GM10248 (cell line): ENCODE measurements around the gene SLC29A3.

ENCODE experiments used
- CTCF ChIA-PET: fragments of 300-600 bp; sonication (Branson Sonifier 250); formaldehyde crosslinking; extraction: SDS; loops from one replicate; lab custom pipeline; 2021; ENCODE audit warnings: antibody characterized with exemption; lab: Yijun Ruan, JAX
- POLR2A ChIA-PET: fragments of 350-650 bp; sonication (Branson Sonifier 250); formaldehyde crosslinking; extraction: SDS; loops from one replicate; lab custom pipeline; 2020; ENCODE audit warnings: antibody characterized with exemption; lab: Yijun Ruan, JAX
- DNase-seq: peaks from one replicate; pipeline ENCODE4 v3.0.0; 2012; ENCODE audit errors: extremely low spot score
- TF ChIP-seq, protein P1 (sequence below): IDR thresholded peaks from 2 replicates; pipeline ENCODE4 v1.5.1; 2012; ENCODE audit warnings: mild to moderate bottlenecking, low read depth; ENCODE audit errors: extremely low read depth, missing control alignments, control extremely low read depth

Gene SLC29A3

DNA sequence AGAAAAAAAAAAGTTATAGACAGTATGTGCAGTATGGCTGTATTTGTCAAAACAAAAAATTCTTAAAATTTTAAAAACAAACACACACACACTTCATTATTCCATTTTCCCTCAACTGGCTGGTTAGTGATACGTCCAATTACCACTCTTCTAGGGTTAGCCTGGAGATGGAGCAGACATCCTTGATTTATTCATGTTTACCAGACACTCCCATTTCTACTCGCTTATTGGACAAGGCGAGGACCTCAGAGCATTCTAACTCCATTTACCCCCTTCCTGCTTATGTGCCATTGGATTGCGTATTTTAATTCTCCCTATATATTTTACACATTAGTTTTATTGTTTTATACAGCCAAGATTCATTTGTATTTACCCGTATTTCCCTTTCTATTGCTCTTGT is 69.1 kb downstream of the SLC29A3 start:
- DNase-seq, result no peak
- CTCF ChIA-PET, result interaction anchor here (1.4 to 3.2 kb wide), 2 partner anchors 15 to 181 kb away, joined by 4 to 16 read pairs; no protein-coding TSS in a partner anchor
- TF ChIP-seq, protein P1, sequence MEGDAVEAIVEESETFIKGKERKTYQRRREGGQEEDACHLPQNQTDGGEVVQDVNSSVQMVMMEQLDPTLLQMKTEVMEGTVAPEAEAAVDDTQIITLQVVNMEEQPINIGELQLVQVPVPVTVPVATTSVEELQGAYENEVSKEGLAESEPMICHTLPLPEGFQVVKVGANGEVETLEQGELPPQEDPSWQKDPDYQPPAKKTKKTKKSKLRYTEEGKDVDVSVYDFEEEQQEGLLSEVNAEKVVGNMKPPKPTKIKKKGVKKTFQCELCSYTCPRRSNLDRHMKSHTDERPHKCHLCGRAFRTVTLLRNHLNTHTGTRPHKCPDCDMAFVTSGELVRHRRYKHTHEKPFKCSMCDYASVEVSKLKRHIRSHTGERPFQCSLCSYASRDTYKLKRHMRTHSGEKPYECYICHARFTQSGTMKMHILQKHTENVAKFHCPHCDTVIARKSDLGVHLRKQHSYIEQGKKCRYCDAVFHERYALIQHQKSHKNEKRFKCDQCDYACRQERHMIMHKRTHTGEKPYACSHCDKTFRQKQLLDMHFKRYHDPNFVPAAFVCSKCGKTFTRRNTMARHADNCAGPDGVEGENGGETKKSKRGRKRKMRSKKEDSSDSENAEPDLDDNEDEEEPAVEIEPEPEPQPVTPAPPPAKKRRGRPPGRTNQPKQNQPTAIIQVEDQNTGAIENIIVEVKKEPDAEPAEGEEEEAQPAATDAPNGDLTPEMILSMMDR, result no peak
- POLR2A ChIA-PET, result no interaction called here

GRCh38 chr10:71388583-71389310 is 69.7 kb downstream of the SLC29A3 start:
- TF ChIP-seq, protein P1, result no peak
- POLR2A ChIA-PET, result no interaction called here
- CTCF ChIA-PET, result interaction anchor here (1.1 to 3.2 kb wide), 2 partner anchors 10 to 181 kb away, joined by 3 to 16 read pairs; no protein-coding TSS in a partner anchor
- no peak for DNase-seq

DNA sequence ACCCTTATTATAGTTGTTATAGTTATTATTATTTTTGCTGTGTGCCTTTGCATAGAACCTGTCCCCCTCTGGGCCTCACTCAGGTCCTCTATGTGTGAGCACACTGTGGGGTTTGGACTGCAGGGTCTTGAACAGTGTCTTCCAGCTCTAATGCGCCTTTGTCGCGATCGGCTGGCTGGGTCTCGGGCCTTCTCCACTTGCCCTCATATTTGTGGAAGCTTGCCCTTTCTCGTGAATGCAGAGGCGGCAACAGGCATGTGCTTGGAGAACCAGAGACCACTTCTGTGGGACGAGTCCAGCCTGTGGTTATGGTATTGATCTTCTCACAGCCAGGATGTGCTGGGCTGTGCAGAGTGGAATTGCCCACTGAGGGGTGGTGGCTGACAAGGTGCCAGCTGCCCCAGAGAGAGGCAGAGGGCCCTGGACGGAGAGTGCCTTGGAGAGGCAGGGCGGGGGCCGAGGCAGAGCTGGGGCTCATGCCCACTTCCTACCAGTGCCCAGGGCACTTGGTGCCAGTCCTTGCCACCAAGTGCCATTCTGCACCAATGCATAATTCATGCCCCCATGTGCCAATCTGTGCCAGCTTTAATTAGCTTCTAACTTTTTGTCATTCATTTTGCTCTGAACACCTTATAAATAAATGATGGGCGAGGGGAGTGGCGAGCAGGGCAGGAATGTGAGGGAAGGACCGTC is 70.9 kb downstream of the SLC29A3 start:
- ChIA-PET POLR2A (no interaction called here), CTCF (interaction anchor here (1.1 to 3.2 kb wide), 3 partner anchors 11 to 318 kb away, joined by 3 to 16 read pairs (median 5); no protein-coding TSS in a partner anchor)
- no peak for DNase-seq
- TF ChIP-seq, protein P1, result no peak

DNA sequence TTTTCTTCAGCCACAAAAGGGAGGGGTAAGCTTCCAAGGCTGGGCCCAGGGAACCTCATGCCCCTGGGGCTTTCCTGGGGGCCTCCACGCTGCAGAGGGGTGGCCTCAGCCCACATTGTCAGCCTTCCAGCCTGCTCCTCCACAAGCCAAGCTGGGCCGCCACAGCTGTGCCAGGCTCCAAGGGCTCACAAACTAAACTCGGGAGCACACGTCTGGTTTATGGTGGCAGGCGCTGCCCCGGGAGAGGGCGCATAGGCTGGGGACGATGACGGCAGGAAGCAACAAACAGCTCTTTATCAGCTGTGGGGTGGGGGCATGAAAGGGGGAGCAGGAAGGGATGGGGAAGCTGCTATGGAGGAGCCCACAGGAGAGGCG is 71.4 kb downstream of the SLC29A3 start:
- POLR2A ChIA-PET, result no interaction called here
- DNase-seq, result no peak
- CTCF ChIA-PET, result interaction anchor here (1.7 to 3.2 kb wide), 2 partner anchors 179 to 318 kb away, joined by 5 to 16 read pairs; no protein-coding TSS in a partner anchor
- TF ChIP-seq, protein P1, result no peak

- ChIA-PET POLR2A (no interaction called here), CTCF (interaction anchor here (1.2 to 3.2 kb wide), 3 partner anchors 178 to 317 kb away, joined by 4 to 16 read pairs (median 5); no protein-coding TSS in a partner anchor)
- TF ChIP-seq, protein P1, result no peak
- DNase-seq, result no peak
Measured at GRCh38 chr10:71390921-71391690, 72.0 kb downstream of the SLC29A3 start.

DNA sequence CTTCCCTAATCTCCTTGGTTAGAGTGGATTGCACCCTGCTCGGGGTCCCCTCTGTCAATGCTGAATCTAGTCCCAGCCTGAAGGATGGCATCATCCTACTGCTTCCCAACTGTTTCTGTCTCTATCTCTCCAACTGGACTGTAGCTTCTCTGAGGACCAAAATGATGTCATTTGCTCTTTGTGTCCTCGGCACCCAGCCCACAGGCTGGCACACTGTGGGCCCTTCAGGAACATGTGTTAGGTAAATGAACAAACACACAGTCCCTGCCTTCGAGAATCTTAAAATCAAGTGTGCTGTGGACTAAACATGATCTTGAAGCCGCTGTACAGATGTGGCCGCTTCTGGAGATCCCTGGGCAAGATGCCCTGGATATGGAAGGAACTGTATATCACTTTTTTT is 72.6 kb downstream of the SLC29A3 start:
- DNase-seq, result no peak
- ChIA-PET POLR2A (no interaction called here), CTCF (interaction anchor here (1.2 to 2.7 kb wide), 3 partner anchors 8 to 231 kb away, joined by 3 to 10 read pairs (median 4); no protein-coding TSS in a partner anchor)
- TF ChIP-seq, protein P1, result no peak
